Right ventricle myocardium superior (tissue), 1 donor: ENCODE data around the gene TMEM120A. TPM values are rescaled to one million over a fixed set of nuclear protein-coding genes. Genes with fewer than 3 reads are reported as not detected.
"Not testable (repeated sequence)": the region's sequence is repeated elsewhere in the genome, so short reads cannot be mapped to it uniquely, and the experiment has no call there.

Source experiments
- ATAC-seq: fragments of 200-7000 bp; cut with Tn5 transposase; one replicate; pipeline ENCODE4 v1.9.1; 2020; ENCODE audit warnings: mild to moderate bottlenecking; ENCODE audit not compliant: poor library complexity
- DNase-seq: peaks from one replicate; pipeline ENCODE4 v3.0.0-alpha.2; 2020
- intact Hi-C: fragments of 100-400 bp; cut with DNase I; formaldehyde crosslinking; loops from one replicate; pipeline ENCODE4 v1.11.2; 2022
- long read RNA-seq: library from polyadenylated mRNA; unstranded; transcript quantifications from one replicate; pipeline ENCODE4 v2.0.0, GENCODE V29; 2021
- total RNA-seq: library from RNA; stranded (reverse); fragmentation: NEBNext Ultra II Directional; extraction: Animal tissue kit (Norgen Biotek cat#: 25700); gene quantifications from one replicate; pipeline ENCODE4 v1.2.1, GENCODE V29; 2021
- donor health status: DM: no; HTN: yes; CAD: no; lungs with severe emphysema.

Gene TMEM120A
- 90.7 TPM for total RNA-seq
- long read RNA-seq, transcript TMEM120A-204 (11 exons, 1,352 nt) = minor isoform, 13 of 223 reads
- long read RNA-seq, transcript TMEM120A-203 (12 exons, 1,161 nt) = minor isoform, 8 of 223 reads
- long read RNA-seq, transcript TMEM120A-214 (12 exons, 1,456 nt) = major isoform, 162 of 223 reads
- long read RNA-seq, partial matches to known transcripts = 8 of 223 reads
- long read RNA-seq, other reads (novel, unspliced or antisense) = 32 of 223 reads

- peak; percentile 99 for DNase-seq
- ATAC-seq = peak; percentile 94
- intact Hi-C loops = no loop called here
Measured at GRCh38 chr7:75994388-75995051, at the start of gene TMEM120A. Gene TMEM120A, minus strand, starts transcription at chr7:75994595. Its CDS starts 25 bp downstream, at chr7:75994570.

- intact Hi-C loops = loop anchor here (10.0 kb wide), 1 partner anchor 85 kb away; no protein-coding TSS in a partner anchor
- DNase-seq = no peak
- no peak for ATAC-seq
Measured at GRCh38 chr7:76040126-76040525, 45.7 kb upstream of the TMEM120A start.

- DNase-seq (no peak), ATAC-seq (no peak)
- intact Hi-C loops = no loop called here
Measured at GRCh38 chr7:76037310-76037709, 42.9 kb upstream of the TMEM120A start.

GRCh38 chr7:76031964-76032363, 37.6 kb upstream of the TMEM120A start:
- DNase-seq (no peak), ATAC-seq (no peak)
- intact Hi-C loops = no loop called here

- ATAC-seq, DNase-seq, intact Hi-C loops: not testable (repeated sequence)
Measured at GRCh38 chr7:76029682-76030081, 35.3 kb upstream of the TMEM120A start.

- intact Hi-C loops = no loop called here
- DNase-seq (no peak), ATAC-seq (peak; percentile 56)
Measured at GRCh38 chr7:76023002-76023401, 28.6 kb upstream of the TMEM120A start.

GRCh38 chr7:76022026-76022780, 27.8 kb upstream of the TMEM120A start:
- ATAC-seq (no peak), DNase-seq (no peak)
- intact Hi-C loops = no loop called here

GRCh38 chr7:76020031-76020714, 25.8 kb upstream of the TMEM120A start:
- ATAC-seq = peak; percentile 91
- intact Hi-C loops = loop anchor here (1.0 kb wide), 1 partner anchor 154 kb away; no protein-coding TSS in a partner anchor

GRCh38 chr7:76018520-76018919, 24.1 kb upstream of the TMEM120A start:
- intact Hi-C loops, ATAC-seq: not testable (repeated sequence)

More at GRCh38 chr7:76020031-76020714, 25.8 kb upstream of the TMEM120A start:
- peak; percentile 87 for DNase-seq

GRCh38 chr7:76016191-76016947, 22.0 kb upstream of the TMEM120A start:
- ATAC-seq (no peak), DNase-seq (no peak)
- intact Hi-C loops = no loop called here

More at GRCh38 chr7:76018520-76018919, 24.1 kb upstream of the TMEM120A start:
- DNase-seq = peak; percentile 9

GRCh38 chr7:76011442-76011861, 17.1 kb upstream of the TMEM120A start:
- DNase-seq = peak; percentile 80
- intact Hi-C loops = no loop called here
- ATAC-seq = peak; percentile 88

GRCh38 chr7:76009672-76010600, 15.5 kb upstream of the TMEM120A start:
- ATAC-seq = no peak

GRCh38 chr7:76008156-76008687, 13.8 kb upstream of the TMEM120A start:
- intact Hi-C loops = no loop called here

More at GRCh38 chr7:76009672-76010600, 15.5 kb upstream of the TMEM120A start:
- intact Hi-C loops = no loop called here
- peak; percentile 13 for DNase-seq

GRCh38 chr7:76005004-76005403, 10.6 kb upstream of the TMEM120A start:
- DNase-seq, ATAC-seq, intact Hi-C loops: not testable (repeated sequence)

More at GRCh38 chr7:76008156-76008687, 13.8 kb upstream of the TMEM120A start:
- DNase-seq (peak; percentile 3), ATAC-seq (no peak)

GRCh38 chr7:76003351-76003750, 9.0 kb upstream of the TMEM120A start:
- DNase-seq = peak; percentile 19
- ATAC-seq = no peak
- intact Hi-C loops = no loop called here

GRCh38 chr7:76002822-76003221, 8.4 kb upstream of the TMEM120A start:
- no peak for ATAC-seq
- peak; percentile 12 for DNase-seq
- intact Hi-C loops = no loop called here

GRCh38 chr7:76002139-76002538, 7.7 kb upstream of the TMEM120A start:
- DNase-seq (peak; percentile 40), ATAC-seq (peak; percentile 82)
- intact Hi-C loops = no loop called here
